ENCODE results near the gene ZNF521.

The ZNF521 gene

GRCh38 chr18:25170402-25170801 lies 181.6 kb downstream of the ZNF521 start:
- Histone ChIP-seq H3K4me3 (ENCODE audit: low read length) (no peak overlapping the region), H3K36me3 (ENCODE audit: control insufficient read depth, insufficient read depth, low read length) (no peaks in the 10 kb centered on the region), H3K4me1 (ENCODE audit: control insufficient read depth, insufficient read depth, low read length) (peaks cover 3% of the 10 kb centered on the region; the same call in 1 of the 2 replicates), H3K9me3 (ENCODE audit: control insufficient read depth, insufficient read depth, low read length) (no peaks in the 10 kb centered on the region), H3K27ac (ENCODE audit: low read length) (no peak overlapping the region), H3K27me3 (ENCODE audit: control insufficient read depth, insufficient read depth, low read length) (no peaks in the 10 kb centered on the region)
- no CpG with 5 or more reads among the region's 4 CpGs for WGBS (ENCODE audit: insufficient coverage, insufficient read length)
- DNase-seq (ENCODE audit: low read depth, low spot score), result no peak

GRCh38 chr18:25169701-25170100 lies 182.3 kb downstream of the ZNF521 start:
- Histone ChIP-seq H3K4me1 (ENCODE audit: control insufficient read depth, insufficient read depth, low read length) (peaks cover 3% of the 10 kb centered on the region; the same call in 1 of the 2 replicates), H3K4me3 (ENCODE audit: low read length) (no peak overlapping the region), H3K27me3 (ENCODE audit: control insufficient read depth, insufficient read depth, low read length) (no peaks in the 10 kb centered on the region), H3K27ac (ENCODE audit: low read length) (no peak overlapping the region), H3K9me3 (ENCODE audit: control insufficient read depth, insufficient read depth, low read length) (no peaks in the 10 kb centered on the region), H3K36me3 (ENCODE audit: control insufficient read depth, insufficient read depth, low read length) (no peaks in the 10 kb centered on the region)
- DNase-seq (ENCODE audit: low read depth, low spot score), result no peak
- WGBS (ENCODE audit: insufficient coverage, insufficient read length), result no CpG with 5 or more reads among the region's 1 CpG

GRCh38 chr18:25167612-25168410 lies 184.2 kb downstream of the ZNF521 start:
- Histone ChIP-seq H3K27ac (ENCODE audit: low read length) (no peak overlapping the region), H3K4me3 (ENCODE audit: low read length) (no peak overlapping the region), H3K4me1 (ENCODE audit: control insufficient read depth, insufficient read depth, low read length) (peaks cover 3% of the 10 kb centered on the region; the same call in 1 of the 2 replicates), H3K9me3 (ENCODE audit: control insufficient read depth, insufficient read depth, low read length) (no peaks in the 10 kb centered on the region), H3K36me3 (ENCODE audit: control insufficient read depth, insufficient read depth, low read length) (no peaks in the 10 kb centered on the region), H3K27me3 (ENCODE audit: control insufficient read depth, insufficient read depth, low read length) (no peaks in the 10 kb centered on the region)
- DNase-seq (ENCODE audit: low read depth, low spot score), result no peak
- WGBS (ENCODE audit: insufficient coverage, insufficient read length), result no CpG with 5 or more reads among the region's 11 CpGs

GRCh38 chr18:25166113-25166512 lies 185.9 kb downstream of the ZNF521 start:
- Histone ChIP-seq H3K9me3 (ENCODE audit: control insufficient read depth, insufficient read depth, low read length) (no peaks in the 10 kb centered on the region), H3K27me3 (ENCODE audit: control insufficient read depth, insufficient read depth, low read length) (no peaks in the 10 kb centered on the region), H3K4me1 (ENCODE audit: control insufficient read depth, insufficient read depth, low read length) (peaks cover 3% of the 10 kb centered on the region; the same call in 1 of the 2 replicates), H3K36me3 (ENCODE audit: control insufficient read depth, insufficient read depth, low read length) (no peaks in the 10 kb centered on the region), H3K4me3 (ENCODE audit: low read length) (no peak overlapping the region), H3K27ac (ENCODE audit: low read length) (no peak overlapping the region)
- DNase-seq (ENCODE audit: low read depth, low spot score), result no peak
- WGBS (ENCODE audit: insufficient coverage, insufficient read length), result no CpG with 5 or more reads among the region's 1 CpG

GRCh38 chr18:25164848-25165811 lies 186.8 kb downstream of the ZNF521 start:
- Histone ChIP-seq H3K27me3 (ENCODE audit: control insufficient read depth, insufficient read depth, low read length) (no peaks in the 10 kb centered on the region), H3K9me3 (ENCODE audit: control insufficient read depth, insufficient read depth, low read length) (no peaks in the 10 kb centered on the region), H3K27ac (ENCODE audit: low read length) (no peak overlapping the region), H3K4me3 (ENCODE audit: low read length) (no peak overlapping the region), H3K36me3 (ENCODE audit: control insufficient read depth, insufficient read depth, low read length) (no peaks in the 10 kb centered on the region), H3K4me1 (ENCODE audit: control insufficient read depth, insufficient read depth, low read length) (peaks cover 3% of the 10 kb centered on the region; the same call in 1 of the 2 replicates)
- no CpG with 5 or more reads among the region's 10 CpGs for WGBS (ENCODE audit: insufficient coverage, insufficient read length)
- DNase-seq (ENCODE audit: low read depth, low spot score), result no peak

GRCh38 chr18:25164211-25164847 lies 187.6 kb downstream of the ZNF521 start:
- H3K27me3 ChIP-seq (ENCODE audit: control insufficient read depth, insufficient read depth, low read length), result no peaks in the 10 kb centered on the region
- H3K4me1 ChIP-seq (ENCODE audit: control insufficient read depth, insufficient read depth, low read length), result peaks cover 3% of the 10 kb centered on the region; the same call in 1 of the 2 replicates
- H3K9me3 ChIP-seq (ENCODE audit: control insufficient read depth, insufficient read depth, low read length), result no peaks in the 10 kb centered on the region
- no peak for DNase-seq (ENCODE audit: low read depth, low spot score)
- no peak overlapping the region for H3K4me3 ChIP-seq (ENCODE audit: low read length)
- WGBS (ENCODE audit: insufficient coverage, insufficient read length), result no CpG with 5 or more reads among the region's 6 CpGs
- H3K36me3 ChIP-seq (ENCODE audit: control insufficient read depth, insufficient read depth, low read length), result no peaks in the 10 kb centered on the region
- no peak overlapping the region for H3K27ac ChIP-seq (ENCODE audit: low read length)

GRCh38 chr18:25153426-25153825 lies 198.5 kb downstream of the ZNF521 start:
- H3K36me3 ChIP-seq (ENCODE audit: control insufficient read depth, insufficient read depth, low read length), result no peaks in the 10 kb centered on the region
- DNase-seq (ENCODE audit: low read depth, low spot score), result no peak
- no peaks in the 10 kb centered on the region for H3K9me3 ChIP-seq (ENCODE audit: control insufficient read depth, insufficient read depth, low read length)
- no peaks in the 10 kb centered on the region for H3K27me3 ChIP-seq (ENCODE audit: control insufficient read depth, insufficient read depth, low read length)
- H3K4me3 ChIP-seq (ENCODE audit: low read length), result no peak overlapping the region
- no peaks in the 10 kb centered on the region for H3K4me1 ChIP-seq (ENCODE audit: control insufficient read depth, insufficient read depth, low read length)
- no peak overlapping the region for H3K27ac ChIP-seq (ENCODE audit: low read length)
- WGBS (ENCODE audit: insufficient coverage, insufficient read length), result no CpG with 5 or more reads among the region's 6 CpGs

GRCh38 chr18:25147877-25148488 lies 204.0 kb downstream of the ZNF521 start:
- no peak for DNase-seq (ENCODE audit: low read depth, low spot score)
- Histone ChIP-seq H3K9me3 (ENCODE audit: control insufficient read depth, insufficient read depth, low read length) (no peaks in the 10 kb centered on the region), H3K27me3 (ENCODE audit: control insufficient read depth, insufficient read depth, low read length) (no peaks in the 10 kb centered on the region), H3K27ac (ENCODE audit: low read length) (no peak overlapping the region), H3K36me3 (ENCODE audit: control insufficient read depth, insufficient read depth, low read length) (no peaks in the 10 kb centered on the region), H3K4me1 (ENCODE audit: control insufficient read depth, insufficient read depth, low read length) (no peaks in the 10 kb centered on the region), H3K4me3 (ENCODE audit: low read length) (no peak overlapping the region)
- WGBS (ENCODE audit: insufficient coverage, insufficient read length), result no CpG with 5 or more reads among the region's 5 CpGs

- Histone ChIP-seq H3K4me1 (ENCODE audit: control insufficient read depth, insufficient read depth, low read length) (no peaks in the 10 kb centered on the region), H3K4me3 (ENCODE audit: low read length) (no peak overlapping the region), H3K9me3 (ENCODE audit: control insufficient read depth, insufficient read depth, low read length) (no peaks in the 10 kb centered on the region), H3K27me3 (ENCODE audit: control insufficient read depth, insufficient read depth, low read length) (no peaks in the 10 kb centered on the region), H3K27ac (ENCODE audit: low read length) (no peak overlapping the region), H3K36me3 (ENCODE audit: control insufficient read depth, insufficient read depth, low read length) (no peaks in the 10 kb centered on the region)
- WGBS (ENCODE audit: insufficient coverage, insufficient read length), result no CpG with 5 or more reads among the region's 2 CpGs
- no peak for DNase-seq (ENCODE audit: low read depth, low spot score)
These were observed 205.5 kb downstream of the ZNF521 start for GRCh38 chr18:25146512-25146910.

Measured in iPS DF 6.9 (cell line).